Spleen (tissue), 11 donors: ENCODE results near the gene PNPLA2. TPM values are rescaled to one million over a fixed set of nuclear protein-coding genes. Genes with fewer than 3 reads are reported as not detected.
A peak's percentile ranks its signal among the peaks of the same experiment; 100 is the strongest.

Source experiments
- DNase-seq: peaks from one replicate; pipeline ENCODE4 v3.0.0-alpha.2; 2020
- H3K27ac ChIP-seq, 8 donors: fragments of 200-600 bp; sonication (generic) in 7 of 8; 1 replicate in 4 of 8; 2 replicates in 4 of 8; pipeline versions ENCODE4 v1.5.0 to v1.8.0; 2016 to 2021; ENCODE audit warnings: inconsistent platforms in 4 of 8, mild to moderate bottlenecking in 4 of 8, moderate library complexity in 1 of 8
- H3K27me3 ChIP-seq, 7 donors: fragments of 200-600 bp; sonication (generic) in 6 of 7; replicated peaks in 1 of 7; 1 replicate in 4 of 7; 2 replicates in 3 of 7; pipeline versions ENCODE4 v1.5.0 to v1.8.0; 2016 to 2021; ENCODE audit warnings: inconsistent platforms in 3 of 7, mild to moderate bottlenecking in 1 of 7
- H3K36me3 ChIP-seq, 6 donors: fragments of 200-600 bp; sonication (generic) in 5 of 6; 1 replicate in 4 of 6; 2 replicates in 2 of 6; pipeline versions ENCODE4 v1.5.0 to v1.8.0; 2016 to 2021; ENCODE audit warnings: inconsistent platforms in 2 of 6
- H3K4me1 ChIP-seq, 6 donors: fragments of 200-600 bp; sonication (generic) in 5 of 6; 1 replicate in 3 of 6; 2 replicates in 3 of 6; pipeline versions ENCODE4 v1.5.0 to v1.8.0; 2016 to 2021; ENCODE audit warnings: inconsistent platforms in 3 of 6
- H3K4me3 ChIP-seq, 8 donors: fragments of 200-600 bp; sonication (generic) in 7 of 8; 1 replicate in 4 of 8; 2 replicates in 4 of 8; pipeline versions ENCODE4 v1.5.0 to v1.8.0; 2016 to 2021; ENCODE audit warnings: inconsistent platforms in 4 of 8, mild to moderate bottlenecking in 4 of 8, moderate library complexity in 2 of 8
- H3K9me3 ChIP-seq, 8 donors: fragments of 200-600 bp; sonication (generic) in 7 of 8; 1 replicate in 4 of 8; 2 replicates in 4 of 8; pipeline versions ENCODE4 v1.5.0 to v1.8.0; 2016 to 2021; ENCODE audit warnings: inconsistent platforms in 4 of 8
- CTCF ChIP-seq, 11 experiments: fragments of 200-600 bp in 7 of 11; fragments of 450-650 bp in 4 of 11; sonication (generic) in 4 of 11; IDR thresholded peaks in 8 of 11; conservative IDR thresholded peaks in 3 of 11; 1 replicate in 7 of 11; 2 replicates in 4 of 11; pipeline versions ENCODE4 v1.4.0 to v1.8.0; 2016 to 2021; ENCODE audit warnings: antibody characterized with exemption in 11 of 11, inconsistent platforms in 4 of 11, mild to moderate bottlenecking in 1 of 11
- POLR2A ChIP-seq, 3 donors: fragments of 450-650 bp; IDR thresholded peaks; one replicate each; pipeline ENCODE4 v1.5.1; 2017; ENCODE audit warnings: antibody characterized with exemption in 3 of 3, mild to moderate bottlenecking in 1 of 3
- POLR2AphosphoS5 ChIP-seq, 3 donors: sonication (generic); formaldehyde crosslinking; IDR thresholded peaks; one replicate each; pipeline ENCODE4 v1.5.1; 2017; ENCODE audit warnings: antibody characterized with exemption in 3 of 3
- WGBS, 5 donors: extraction: QIAGEN DNeasy Blood & Tissue Kit in 3 of 5; methylation state at CpG; one replicate each; pipeline versions ENCODE4 v1.1.5 to v1.1.7; 2013 to 2018; 5-methylcytosine and 5-hydroxymethylcytosine counted together
- intact Hi-C: fragments of 100-400 bp; cut with DNase I; formaldehyde crosslinking; loops from one replicate; pipeline ENCODE4 v1.15.0; 2023; ENCODE audit warnings: low total_unique reads
- polyA plus RNA-seq, 3 donors: library from polyadenylated mRNA; stranded (reverse); fragments of 200-250 nt; gene quantifications; one replicate each; pipeline ENCODE4 v1.2.1, GENCODE V29; 2013
- small RNA-seq, 4 donors: library from RNA; depleted of rRNA; stranded (forward); fragments of <200 nt; gene quantifications; one replicate each; pipeline ENCODE3, GENCODE V24; 2016
- total RNA-seq, 7 donors: library from RNA; depleted of rRNA in 3 of 7; stranded (reverse); fragments of >200 nt in 3 of 7; fragmentation: NEBNext Ultra II Directional in 4 of 7; extraction: Animal tissue kit (Norgen Biotek cat#: 25700) in 4 of 7; gene quantifications; one replicate each; pipeline versions ENCODE4 v1.1.0 to v1.2.1, GENCODE V29; 2016 to 2021
- donor health status: healthy with polysubstance abuse.
- donor health status: DM: no; HTN: no; CAD: no; lungs with moderate emphysema.
- donor health status: DM: no; HTN: no; CAD: no.
- donor health status: Bipolar disorder and iron deficiency.
- donor health status: healthy.
- donor health status: DM: no; HTN: no; CAD: no.
- donor health status: DM: yes; HTN: yes; CAD: no.

Gene PNPLA2
- total and polyA plus RNA-seq, 10 donors = 46.3 to 131 (median 107) TPM

GRCh38 chr11:872799-873198 is 54.1 kb downstream of the PNPLA2 start:
- WGBS, 5 donors = 84 to 95% (median 89%) methylated on average over 4 to 9 of the region's 9 CpGs
- H3K27ac ChIP-seq = peak overlapping the region in 1 of 8 donors; percentile 31
- intact Hi-C loops = no loop called here
- no peaks in the 10 kb centered on the region for H3K9me3 ChIP-seq
- no peak for TF ChIP-seq CTCF (IDR thresholded peaks at IDR 0.05 in 8 of 11, conservative IDR thresholded peaks at IDR 0.05 in 3 of 11)
- no peak for TF ChIP-seq POLR2A (IDR thresholded peaks at IDR 0.05)
- H3K4me3 ChIP-seq = no peak overlapping the region
- DNase-seq = no peak
- H3K4me1 ChIP-seq = peaks cover 0 to 48% (median 10%) of the 10 kb centered on the region in 6 donors
- H3K27me3 ChIP-seq = no peaks in the 10 kb centered on the region
- peaks cover 0 to 66% (median 20%) of the 10 kb centered on the region in 6 donors for H3K36me3 ChIP-seq

GRCh38 chr11:873706-874105 is 55.0 kb downstream of the PNPLA2 start:
- no peaks in the 10 kb centered on the region for H3K9me3 ChIP-seq
- WGBS, 5 donors = 63 to 82% (median 73%) methylated on average over 12 of the region's 12 CpGs
- H3K27ac ChIP-seq = peak overlapping the region in 3 of 8 donors; percentile 31 to 36 (median 33)
- TF ChIP-seq POLR2A (IDR thresholded peaks at IDR 0.05) = no peak
- TF ChIP-seq POLR2AphosphoS5 (IDR thresholded peaks at IDR 0.05) = no peak
- no peak for TF ChIP-seq CTCF (IDR thresholded peaks at IDR 0.05 in 8 of 11, conservative IDR thresholded peaks at IDR 0.05 in 3 of 11)
- no peak for DNase-seq
- H3K27me3 ChIP-seq = no peaks in the 10 kb centered on the region
- H3K4me1 ChIP-seq = peaks cover 0 to 45% (median 10%) of the 10 kb centered on the region in 6 donors
- intact Hi-C loops = no loop called here
- no peak overlapping the region for H3K4me3 ChIP-seq
- peaks cover 0 to 70% (median 22%) of the 10 kb centered on the region in 6 donors for H3K36me3 ChIP-seq

Small RNAs within 50 kb of the gene (small RNA-seq; reads per million reads assigned to genes)
- gene SNORA52 = 0 reads per million in 4 donors

Other genes with a start within 250 kb of the PNPLA2 start
- 10 to 100 TPM; 24.2 to 41.5 (median 33.2) TPM for gene PHRF1, start 242.4 kb upstream of the PNPLA2 start, total RNA-seq
- gene PHRF1, start 242.4 kb upstream of the PNPLA2 start, polyA plus RNA-seq = 10 to 100 TPM in 1 of 3 donors, 1 to 10 TPM in 2; 7.3 to 27.6 (median 8.4) TPM
- 10 to 100 TPM; 53.0 to 88.8 (median 85.3) TPM for gene IRF7, start 203.0 kb upstream of the PNPLA2 start, total RNA-seq
- gene IRF7, start 203.0 kb upstream of the PNPLA2 start, polyA plus RNA-seq = 10 to 100 TPM; 52.3 to 99.1 (median 73.9) TPM
- not detected for gene CDHR5, start 194.0 kb upstream of the PNPLA2 start, total RNA-seq
- gene CDHR5, start 194.0 kb upstream of the PNPLA2 start, polyA plus RNA-seq = under 1 TPM; 0.02 to 0.16 (median 0.03) TPM
- gene SCT, start 191.7 kb upstream of the PNPLA2 start, total RNA-seq = 1 to 10 TPM in 4 of 7 donors, not detected in 3; 1.2 to 3.8 (median 2.8) TPM
- gene SCT, start 191.7 kb upstream of the PNPLA2 start, polyA plus RNA-seq = 1 to 10 TPM; 1.1 to 1.7 (median 1.5) TPM
- under 1 TPM in 4 of 7 donors, not detected in 3; 0.44 to 0.86 (median 0.60) TPM for gene DRD4, start 181.6 kb upstream of the PNPLA2 start, total RNA-seq
- under 1 TPM; 0.12 to 0.43 (median 0.26) TPM for gene DRD4, start 181.6 kb upstream of the PNPLA2 start, polyA plus RNA-seq
- 10 to 100 TPM; 28.3 to 44.9 (median 31.7) TPM for gene DEAF1, start 123.7 kb upstream of the PNPLA2 start, total RNA-seq
- gene DEAF1, start 123.7 kb upstream of the PNPLA2 start, polyA plus RNA-seq = 10 to 100 TPM; 21.8 to 31.4 (median 25.1) TPM
- gene TMEM80, start 123.1 kb upstream of the PNPLA2 start, total RNA-seq = 10 to 100 TPM; 20.1 to 37.6 (median 32.4) TPM
- 10 to 100 TPM; 18.7 to 30.8 (median 24.7) TPM for gene TMEM80, start 123.1 kb upstream of the PNPLA2 start, polyA plus RNA-seq
- 10 to 100 TPM in 1 of 7 donors, 1 to 10 TPM in 6; 4.2 to 14.7 (median 7.0) TPM for gene EPS8L2, start 112.7 kb upstream of the PNPLA2 start, total RNA-seq
- 10 to 100 TPM in 1 of 3 donors, 1 to 10 TPM in 2; 7.3 to 11.6 (median 8.5) TPM for gene EPS8L2, start 112.7 kb upstream of the PNPLA2 start, polyA plus RNA-seq
- 100 to 1,000 TPM; 160 to 292 (median 229) TPM for gene TALDO1, start 71.5 kb upstream of the PNPLA2 start, total RNA-seq
- gene TALDO1, start 71.5 kb upstream of the PNPLA2 start, polyA plus RNA-seq = 100 to 1,000 TPM; 108 to 177 (median 125) TPM
- 10 to 100 TPM; 26.0 to 56.4 (median 50.9) TPM for gene GATD1, start 41.4 kb upstream of the PNPLA2 start, total RNA-seq
- gene GATD1, start 41.4 kb upstream of the PNPLA2 start, polyA plus RNA-seq = 10 to 100 TPM; 13.9 to 44.5 (median 17.4) TPM
- under 1 TPM in 1 of 7 donors, not detected in 6; 0.42 TPM for gene CEND1, start 28.8 kb upstream of the PNPLA2 start, total RNA-seq
- gene CEND1, start 28.8 kb upstream of the PNPLA2 start, polyA plus RNA-seq = under 1 TPM in 2 of 3 donors, not detected in 1; 0.29 to 0.42 TPM
- gene SLC25A22, start 20.6 kb upstream of the PNPLA2 start, total RNA-seq = 10 to 100 TPM in 6 of 7 donors, 1 to 10 TPM in 1; 8.9 to 23.2 (median 14.5) TPM
- 10 to 100 TPM in 1 of 3 donors, 1 to 10 TPM in 2; 6.3 to 14.5 (median 8.5) TPM for gene SLC25A22, start 20.6 kb upstream of the PNPLA2 start, polyA plus RNA-seq
- 10 to 100 TPM; 18.1 to 26.4 (median 19.3) TPM for gene PIDD1, start 13.7 kb upstream of the PNPLA2 start, total RNA-seq
- 10 to 100 TPM; 16.8 to 42.7 (median 32.8) TPM for gene PIDD1, start 13.7 kb upstream of the PNPLA2 start, polyA plus RNA-seq
- gene RPLP2, start 8.9 kb upstream of the PNPLA2 start, total RNA-seq = 1,000 to 10,000 TPM in 4 of 7 donors, 100 to 1,000 TPM in 3; 514 to 2,829 (median 2,309) TPM
- 1,000 to 10,000 TPM; 3,174 to 3,944 (median 3,784) TPM for gene RPLP2, start 8.9 kb upstream of the PNPLA2 start, polyA plus RNA-seq
- gene CRACR2B, start 9.0 kb downstream of the PNPLA2 start, total RNA-seq = 10 to 100 TPM; 10.2 to 28.0 (median 15.3) TPM
- 10 to 100 TPM in 2 of 3 donors, 1 to 10 TPM in 1; 6.1 to 34.1 (median 12.6) TPM for gene CRACR2B, start 9.0 kb downstream of the PNPLA2 start, polyA plus RNA-seq
- gene CD151, start 14.0 kb downstream of the PNPLA2 start, total RNA-seq = 100 to 1,000 TPM in 3 of 7 donors, 10 to 100 TPM in 4; 69.7 to 142 (median 80.1) TPM
- 100 to 1,000 TPM in 1 of 3 donors, 10 to 100 TPM in 2; 38.0 to 111 (median 82.8) TPM for gene CD151, start 14.0 kb downstream of the PNPLA2 start, polyA plus RNA-seq
- gene POLR2L, start 23.6 kb downstream of the PNPLA2 start, total RNA-seq = 10 to 100 TPM; 24.6 to 95.3 (median 62.5) TPM
- 100 to 1,000 TPM in 1 of 3 donors, 10 to 100 TPM in 2; 55.2 to 131 (median 94.0) TPM for gene POLR2L, start 23.6 kb downstream of the PNPLA2 start, polyA plus RNA-seq
- 100 to 1,000 TPM in 5 of 7 donors, 10 to 100 TPM in 2; 91.3 to 140 (median 122) TPM for gene TSPAN4, start 23.9 kb downstream of the PNPLA2 start, total RNA-seq
- 10 to 100 TPM; 32.1 to 67.4 (median 52.1) TPM for gene TSPAN4, start 23.9 kb downstream of the PNPLA2 start, polyA plus RNA-seq
- gene CHID1, start 91.9 kb downstream of the PNPLA2 start, total RNA-seq = 100 to 1,000 TPM in 6 of 7 donors, 10 to 100 TPM in 1; 82.2 to 218 (median 121) TPM
- 10 to 100 TPM; 37.2 to 63.2 (median 39.3) TPM for gene CHID1, start 91.9 kb downstream of the PNPLA2 start, polyA plus RNA-seq
- 100 to 1,000 TPM; 139 to 321 (median 170) TPM for gene AP2A2, start 107.0 kb downstream of the PNPLA2 start, total RNA-seq
- 100 to 1,000 TPM in 1 of 3 donors, 10 to 100 TPM in 2; 32.7 to 102 (median 34.1) TPM for gene AP2A2, start 107.0 kb downstream of the PNPLA2 start, polyA plus RNA-seq
- under 1 TPM in 4 of 7 donors, not detected in 3; 0.09 to 0.76 (median 0.34) TPM for gene MUC6, start 217.8 kb downstream of the PNPLA2 start, total RNA-seq
- gene MUC6, start 217.8 kb downstream of the PNPLA2 start, polyA plus RNA-seq = under 1 TPM; 0.02 to 0.22 (median 0.11) TPM